Central memory CD8-positive, alpha-beta T cell (primary cell): ENCODE results near the gene DBH.
A peak's percentile ranks its signal among the peaks of the same experiment; 100 is the strongest.

ENCODE experiments used
- ATAC-seq: fragments of 150-1000 bp; cut with Tn5 transposase; replicated peaks from 2 replicates; pipeline ENCODE4 v1.10.0; 2022; ENCODE audit warnings: mild to moderate bottlenecking, moderate FRiP score, moderate number of reproducible peaks; ENCODE audit not compliant: poor library complexity, severe bottlenecking; ENCODE audit errors: extremely low read depth
- DNase-seq, 2 donors: peaks; one replicate each; pipeline ENCODE4 v3.0.0; 2021; ENCODE audit warnings: low spot score in 2 of 2
- H3K27ac Mint-ChIP-seq: one replicate; pipeline ENCODE4 v1.8.0; 2022; ENCODE audit warnings: low read depth, mild to moderate bottlenecking, moderate library complexity, mixed read lengths
- H3K27me3 Mint-ChIP-seq: one replicate; pipeline ENCODE4 v1.8.0; 2022; ENCODE audit warnings: mixed read lengths
- H3K36me3 Mint-ChIP-seq: one replicate; pipeline ENCODE4 v1.8.0; 2022; ENCODE audit warnings: mild to moderate bottlenecking, moderate library complexity, mixed read lengths; ENCODE audit not compliant: insufficient read depth
- H3K4me1 Mint-ChIP-seq: one replicate; pipeline ENCODE4 v1.8.0; 2022; ENCODE audit warnings: mixed read lengths
- H3K4me3 Mint-ChIP-seq: one replicate; pipeline ENCODE4 v1.8.0; 2022; ENCODE audit warnings: mild to moderate bottlenecking, moderate library complexity, mixed read lengths
- H3K9me3 Mint-ChIP-seq: one replicate; pipeline ENCODE4 v1.8.0; 2022; ENCODE audit warnings: mixed read lengths

DBH gene

DNA sequence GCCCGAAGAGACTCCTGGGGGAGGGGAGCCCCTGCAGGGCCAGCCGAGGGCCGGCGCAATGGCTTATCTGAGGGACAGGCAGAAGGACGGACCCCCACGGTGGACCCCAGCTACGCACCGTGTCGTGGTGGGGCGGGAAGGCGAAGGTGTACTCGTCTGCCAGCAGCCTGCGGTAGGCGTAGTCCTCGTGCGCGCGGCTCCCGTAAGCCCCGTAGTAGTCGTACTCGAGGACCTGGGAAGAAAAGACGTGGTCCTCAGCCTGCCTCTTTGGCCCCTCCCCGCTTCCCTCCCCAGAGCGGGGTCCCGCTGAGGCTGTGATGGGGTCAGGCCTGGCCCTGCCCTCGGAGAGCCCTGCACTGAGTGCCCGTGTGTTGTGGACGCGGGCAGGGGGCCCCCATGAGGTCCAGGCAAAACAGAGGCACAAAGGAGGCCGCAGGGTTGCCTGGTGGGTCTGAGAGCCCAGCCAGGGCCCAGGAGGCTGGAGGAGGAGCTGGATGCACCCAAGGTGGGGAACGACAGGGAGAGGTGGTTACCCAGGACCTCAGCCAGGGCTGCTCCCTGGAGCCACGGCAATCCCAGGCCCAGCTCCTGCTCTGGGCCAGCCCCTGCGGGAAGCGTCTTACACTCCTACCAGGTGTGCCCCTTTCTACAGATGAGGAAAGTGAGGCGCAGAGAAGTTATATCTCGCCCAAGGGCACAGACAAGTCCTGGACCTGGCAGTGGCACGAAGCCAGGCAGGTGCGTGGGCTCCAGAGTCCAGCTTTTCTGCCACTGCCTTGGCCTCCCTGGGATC, 66.8 kb downstream of the DBH start:
- Mint-ChIP-seq H3K27me3 (no peaks in the 10 kb centered on the region), H3K4me1 (peaks cover 30% of the 10 kb centered on the region), H3K4me3 (peak overlapping the region; percentile 78), H3K36me3 (peaks cover 5% of the 10 kb centered on the region), H3K9me3 (no peaks in the 10 kb centered on the region), H3K27ac (peak overlapping the region; percentile 87)
- ATAC-seq (no peak), DNase-seq (no peak)

DNA sequence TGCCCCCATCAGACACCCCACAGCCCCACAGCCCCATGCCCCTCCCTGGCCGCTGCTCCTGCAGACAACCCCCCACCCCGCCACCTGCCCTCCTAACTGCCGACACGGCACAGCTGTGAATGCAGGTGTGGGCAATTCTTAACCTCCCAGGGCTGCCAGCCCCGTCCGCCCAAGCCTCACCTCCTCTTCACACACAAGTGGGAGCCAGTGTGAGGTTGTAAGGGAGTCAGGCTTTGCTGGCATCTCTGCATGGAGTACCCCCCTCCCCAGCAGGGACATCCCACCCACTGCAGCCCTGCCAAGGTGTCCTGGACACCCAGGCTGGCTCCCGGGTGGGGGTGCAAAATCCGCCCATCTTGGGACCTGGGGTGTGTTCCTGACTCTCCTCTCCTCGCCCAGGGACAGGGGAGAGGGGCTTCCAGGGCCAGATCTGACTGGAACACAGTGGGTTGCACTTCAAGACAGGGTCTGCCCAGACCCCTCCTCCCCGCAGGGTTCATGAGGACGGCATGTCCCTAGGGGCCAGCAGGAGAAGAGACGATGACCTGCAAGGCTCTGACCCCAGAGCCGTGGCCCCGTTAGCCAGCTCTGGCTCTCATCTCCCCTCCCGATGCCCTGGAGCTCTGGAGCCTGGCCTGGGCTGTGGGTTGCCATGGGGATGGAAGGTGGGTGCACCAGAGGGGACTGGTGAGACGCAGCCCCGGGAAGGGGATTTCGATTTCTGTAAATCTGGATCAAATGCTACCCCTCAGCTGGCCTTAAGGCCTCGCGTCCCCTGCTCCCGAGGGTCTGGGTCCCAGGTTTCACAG, 67.6 kb downstream of the DBH start:
- H3K4me3 Mint-ChIP-seq: peak overlapping the region; percentile 78
- peaks cover 5% of the 10 kb centered on the region for H3K36me3 Mint-ChIP-seq
- H3K27me3 Mint-ChIP-seq: no peaks in the 10 kb centered on the region
- ATAC-seq (no peak), DNase-seq (no peak)
- H3K4me1 Mint-ChIP-seq: peaks cover 25% of the 10 kb centered on the region
- H3K27ac Mint-ChIP-seq: no peak overlapping the region
- no peaks in the 10 kb centered on the region for H3K9me3 Mint-ChIP-seq

DNA sequence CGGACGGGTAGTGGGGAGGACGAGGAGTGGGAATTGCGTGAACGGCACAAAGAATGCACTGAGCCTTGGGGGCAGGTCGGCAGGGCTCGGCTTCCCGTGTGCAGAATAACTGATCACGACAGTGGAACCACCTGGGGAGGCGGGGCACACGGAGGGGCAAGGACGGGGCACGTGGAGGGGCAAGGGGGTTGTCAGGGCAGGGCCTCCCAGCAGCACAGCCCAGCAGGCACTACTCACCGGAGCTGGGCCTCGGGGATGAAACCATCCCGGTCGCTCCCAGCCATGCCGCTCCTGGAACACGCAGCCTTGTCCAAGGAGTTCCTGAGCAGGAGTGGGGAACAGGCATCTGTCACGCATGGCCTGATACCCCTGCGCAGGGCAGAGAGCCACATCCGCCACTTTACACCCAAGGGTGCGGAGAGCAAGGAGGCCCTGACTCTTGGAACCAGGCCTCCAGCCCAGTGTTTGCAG, 68.6 kb downstream of the DBH start:
- H3K36me3 Mint-ChIP-seq: peaks cover 5% of the 10 kb centered on the region
- H3K4me3 Mint-ChIP-seq: no peak overlapping the region
- DNase-seq (no peak), ATAC-seq (no peak)
- H3K27ac Mint-ChIP-seq: no peak overlapping the region
- H3K9me3 Mint-ChIP-seq: no peaks in the 10 kb centered on the region
- H3K27me3 Mint-ChIP-seq: no peaks in the 10 kb centered on the region
- H3K4me1 Mint-ChIP-seq: peaks cover 30% of the 10 kb centered on the region

DNA sequence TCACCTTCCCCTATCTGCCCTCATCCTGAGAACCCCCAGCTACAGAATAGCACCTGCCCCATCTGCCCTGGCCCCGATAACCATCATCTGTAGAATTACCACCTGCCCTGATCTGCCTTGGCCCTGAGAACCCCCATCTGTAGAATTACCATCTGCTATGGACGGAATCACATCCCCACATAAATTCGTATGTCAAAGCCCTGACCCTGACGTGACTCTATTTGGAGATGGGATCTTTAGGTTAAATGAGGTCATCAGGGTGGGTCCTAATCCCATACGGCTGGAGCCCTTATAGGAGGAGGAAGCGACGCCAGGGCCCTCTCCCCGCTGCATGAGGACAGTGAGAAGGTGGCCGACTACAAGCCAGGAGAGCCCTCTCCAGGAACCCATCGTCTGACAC, 69.4 kb downstream of the DBH start:
- H3K36me3 Mint-ChIP-seq: peaks cover 5% of the 10 kb centered on the region
- H3K4me3 Mint-ChIP-seq: no peak overlapping the region
- H3K27ac Mint-ChIP-seq: no peak overlapping the region

DNA sequence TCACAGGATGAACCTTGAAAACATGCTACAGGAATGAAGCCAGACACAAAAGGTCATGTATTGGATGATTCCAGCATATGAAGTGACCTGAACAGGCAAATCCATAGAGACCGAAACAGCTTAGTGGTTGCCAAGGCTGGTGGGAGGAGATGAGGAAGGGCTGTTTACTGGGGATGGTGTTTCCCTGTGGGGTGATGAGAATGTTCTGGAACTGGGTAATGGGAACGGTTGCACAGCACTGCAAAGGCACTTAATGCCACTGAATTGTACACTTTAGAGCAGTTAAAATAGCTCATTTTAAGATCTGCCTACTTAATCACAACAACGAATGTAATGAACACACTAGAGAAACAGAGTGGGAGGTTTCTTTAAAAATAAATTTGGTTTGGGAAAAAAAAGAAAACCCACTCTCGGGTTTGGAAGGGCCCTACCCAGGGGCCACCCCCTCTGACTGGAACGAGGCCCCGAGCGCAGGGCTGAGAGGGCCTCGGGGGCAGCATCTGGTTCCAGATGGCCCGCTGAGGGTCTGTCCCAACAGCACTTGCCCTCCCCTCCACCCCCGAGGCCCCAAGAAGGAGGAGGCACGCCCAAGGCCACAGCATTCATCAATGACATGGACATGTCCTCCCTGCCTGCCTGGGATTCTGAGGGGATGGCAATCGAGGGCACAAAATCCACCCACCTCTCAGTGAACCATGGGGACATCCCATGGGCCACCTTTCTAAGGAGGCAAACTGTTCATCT, 70.3 kb downstream of the DBH start:
- Mint-ChIP-seq H3K36me3 (peaks cover 3% of the 10 kb centered on the region), H3K27me3 (no peaks in the 10 kb centered on the region), H3K27ac (peak overlapping the region; percentile 3), H3K4me3 (no peak overlapping the region), H3K4me1 (peaks cover 21% of the 10 kb centered on the region), H3K9me3 (no peaks in the 10 kb centered on the region)
- ATAC-seq (no peak), DNase-seq (no peak)

More for the DNA sequence above, 69.4 kb downstream of the DBH start:
- DNase-seq (no peak), ATAC-seq (no peak)
- peaks cover 28% of the 10 kb centered on the region for H3K4me1 Mint-ChIP-seq
- H3K27me3 Mint-ChIP-seq: no peaks in the 10 kb centered on the region
- H3K9me3 Mint-ChIP-seq: no peaks in the 10 kb centered on the region

DNA sequence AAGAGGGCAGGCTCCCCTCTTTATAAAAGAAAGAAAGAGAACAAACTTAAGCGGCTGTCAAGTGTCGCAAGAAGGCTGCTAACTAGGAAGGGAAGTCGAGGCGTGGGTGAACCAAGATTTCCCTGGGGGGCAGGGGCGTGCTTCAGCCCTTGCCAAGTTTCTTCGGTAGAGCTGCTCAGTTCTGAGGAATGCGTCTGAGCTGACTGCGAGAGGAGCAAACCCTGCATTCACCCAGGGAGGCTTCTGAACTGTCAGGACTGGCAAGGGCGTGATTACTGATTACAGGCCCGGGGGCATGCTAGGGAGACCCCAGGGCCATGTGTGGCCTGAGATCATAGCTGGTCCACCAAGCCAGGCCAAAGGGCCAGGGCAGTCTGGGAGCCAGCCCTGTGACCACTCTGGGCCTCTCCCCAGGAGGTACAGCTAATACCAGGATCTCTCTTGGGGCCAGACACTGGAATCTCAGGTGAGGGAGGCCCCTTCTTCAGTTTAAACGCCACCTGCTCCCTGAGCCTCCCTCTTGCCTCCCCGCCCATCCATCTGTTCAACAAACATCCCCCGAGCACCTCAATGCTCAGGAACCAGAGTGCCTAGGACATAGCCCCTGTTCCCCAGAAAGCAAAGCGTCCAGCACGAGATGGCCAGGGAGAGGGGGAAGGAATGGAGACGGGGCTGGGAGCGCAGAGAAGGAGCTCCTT, 71.1 kb downstream of the DBH start:
- Mint-ChIP-seq H3K27ac (no peak overlapping the region), H3K4me3 (no peak overlapping the region), H3K36me3 (peaks cover 3% of the 10 kb centered on the region), H3K9me3 (no peaks in the 10 kb centered on the region), H3K4me1 (peaks cover 17% of the 10 kb centered on the region), H3K27me3 (no peaks in the 10 kb centered on the region)
- ATAC-seq (no peak), DNase-seq (no peak)

DNA sequence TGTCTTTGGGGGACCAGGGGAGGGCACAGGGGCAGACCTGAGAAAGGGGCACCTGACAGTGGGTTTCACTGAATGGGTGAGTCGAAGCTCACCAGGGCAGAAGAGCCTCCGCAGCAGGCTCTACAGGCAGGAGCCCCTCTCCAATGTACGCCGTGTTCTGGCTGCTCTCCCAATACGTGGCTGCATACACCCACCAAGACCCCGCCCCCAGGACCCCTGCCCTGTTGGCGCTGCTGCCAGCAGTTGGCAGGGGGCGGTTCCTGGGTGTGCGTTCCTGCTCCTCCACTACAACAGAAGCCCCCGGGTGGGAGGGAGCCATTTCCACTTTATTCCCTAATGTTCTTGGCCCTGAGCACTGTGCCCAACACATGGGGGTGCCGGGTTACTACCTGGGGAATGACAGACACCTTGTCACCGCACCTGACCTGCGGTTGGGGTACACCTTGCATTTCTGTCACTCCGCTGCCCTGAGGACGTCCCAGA, 71.6 kb downstream of the DBH start:
- H3K4me3 Mint-ChIP-seq: no peak overlapping the region
- no peaks in the 10 kb centered on the region for H3K9me3 Mint-ChIP-seq
- ATAC-seq: no peak
- peaks cover 12% of the 10 kb centered on the region for H3K4me1 Mint-ChIP-seq
- no peak overlapping the region for H3K27ac Mint-ChIP-seq
- H3K27me3 Mint-ChIP-seq: no peaks in the 10 kb centered on the region
- H3K36me3 Mint-ChIP-seq: peaks cover 3% of the 10 kb centered on the region
- no peak for DNase-seq

DNA sequence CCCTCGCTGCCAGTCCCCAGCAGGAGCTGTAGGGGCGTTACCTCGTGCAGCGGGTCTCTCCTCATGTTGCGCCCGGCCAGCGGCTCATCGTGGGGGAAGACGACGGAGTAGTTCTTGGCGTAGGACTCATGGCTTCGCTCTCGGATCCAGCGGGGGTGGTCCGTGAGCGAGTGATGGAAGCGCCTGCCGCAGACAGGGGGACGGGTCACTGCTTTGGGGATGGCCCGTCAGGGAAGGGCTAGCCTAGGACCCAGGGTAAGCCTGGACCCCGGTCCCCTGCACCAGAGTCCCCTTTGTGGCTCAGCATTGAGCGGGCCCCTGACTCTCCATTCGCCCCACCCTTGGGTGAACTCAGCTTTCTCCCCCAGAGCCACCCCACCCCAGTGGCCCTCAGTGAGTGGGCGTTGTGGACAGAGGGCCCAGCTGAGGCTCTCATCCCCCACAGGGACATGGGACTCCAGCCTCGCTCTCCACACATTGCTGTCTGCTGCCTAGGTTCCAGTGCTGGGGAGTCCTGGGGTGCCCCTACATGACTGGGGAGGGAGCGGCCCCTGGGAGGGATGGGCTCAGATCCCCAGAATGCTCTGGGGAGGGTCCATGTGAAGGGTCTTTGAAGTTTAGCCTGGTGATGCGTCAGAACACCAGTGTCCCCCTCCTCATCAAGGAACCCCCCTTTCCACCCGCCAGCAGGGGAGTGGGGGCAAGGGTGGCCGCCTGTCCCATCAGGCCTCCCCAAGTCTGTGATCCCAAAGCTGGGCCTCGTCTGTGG, 72.3 kb downstream of the DBH start:
- Mint-ChIP-seq H3K4me1 (peaks cover 11% of the 10 kb centered on the region), H3K36me3 (peaks cover 2% of the 10 kb centered on the region), H3K27ac (no peak overlapping the region), H3K4me3 (no peak overlapping the region), H3K9me3 (no peaks in the 10 kb centered on the region), H3K27me3 (no peaks in the 10 kb centered on the region)
- ATAC-seq (no peak), DNase-seq (no peak)
